Right lobe of liver (tissue), 6 donors: ENCODE results near the gene HSP90AB1. TPM values are rescaled to one million over a fixed set of nuclear protein-coding genes. Genes with fewer than 3 reads are reported as not detected.

Source experiments
- ATAC-seq, 4 donors: fragments of 200-7000 bp; cut with Tn5 transposase; one replicate each; pipeline ENCODE4 v1.9.1; 2020; ENCODE audit warnings: mild to moderate bottlenecking in 4 of 4, moderate library complexity in 4 of 4
- DNase-seq, 3 donors: peaks; one replicate each; pipeline ENCODE4 v3.0.0-alpha.2; 2020
- H3K27ac ChIP-seq, 3 donors: fragments of 200-600 bp; one replicate each; pipeline ENCODE4 v1.8.0; 2022
- H3K27me3 ChIP-seq, 2 donors: fragments of 200-600 bp; one replicate each; pipeline ENCODE4 v1.8.0; 2022
- H3K36me3 ChIP-seq, 4 donors: fragments of 200-600 bp; sonication (generic) in 1 of 4; one replicate each; pipeline versions ENCODE4 v1.5.1 to v1.8.0; 2017 to 2022; ENCODE audit warnings: control low read depth in 1 of 4
- H3K4me1 ChIP-seq, 4 donors: fragments of 200-600 bp; sonication (generic) in 1 of 4; one replicate each; pipeline versions ENCODE4 v1.5.1 to v1.8.0; 2017 to 2022; ENCODE audit warnings: control low read depth in 1 of 4
- H3K4me3 ChIP-seq, 3 donors: fragments of 200-600 bp; one replicate each; pipeline ENCODE4 v1.8.0; 2022
- H3K9me3 ChIP-seq, 4 donors: fragments of 200-600 bp; sonication (generic) in 1 of 4; one replicate each; pipeline versions ENCODE4 v1.5.1 to v1.8.0; 2017 to 2022; ENCODE audit warnings: control low read depth in 1 of 4
- CTCF ChIP-seq, 4 donors: fragments of 200-600 bp in 3 of 4; fragments of 450-650 bp in 1 of 4; IDR thresholded peaks; one replicate each; pipeline versions ENCODE4 v1.5.1 to v1.8.0; 2016 to 2022; ENCODE audit warnings: antibody characterized with exemption in 4 of 4, mild to moderate bottlenecking in 2 of 4
- POLR2A ChIP-seq: fragments of 450-650 bp; IDR thresholded peaks from one replicate; pipeline ENCODE4 v1.6.1; 2017; ENCODE audit warnings: antibody characterized with exemption, mild to moderate bottlenecking
- WGBS: methylation state at CpG from one replicate; pipeline ENCODE4 v1.1.6; 2018; ENCODE audit warnings: low coverage, low lambda C conversion rate; ENCODE audit not compliant: insufficient coverage; ENCODE audit errors: missing lambda C conversion rate; 5-methylcytosine and 5-hydroxymethylcytosine counted together
- intact Hi-C, 2 donors: fragments of 100-400 bp; cut with DNase I; formaldehyde crosslinking; loops; one replicate each; pipeline versions ENCODE4 v1.11.2 to v1.14.1; 2022
- total RNA-seq, 6 experiments: library from RNA; depleted of rRNA in 2 of 6; stranded (reverse); fragments of >200 nt in 2 of 6; fragmentation: NEBNext Ultra II Directional in 3 of 6; extraction: Animal tissue kit (Norgen Biotek cat#: 25700) in 3 of 6; gene quantifications; one replicate each; pipeline versions ENCODE4 v1.1.0 to v1.2.4, GENCODE V29; 2016 to 2023
- donor health status: DM: no; HTN: yes; CAD: no.
- donor health status: DM: no; HTN: no; CAD: no.
- donor health status: DM: no; HTN: no; CAD: no.
- donor health status: DM: no; HTN: yes; CAD: no.
- donor health status: DM: no; HTN: yes; CAD: no.

Gene HSP90AB1
- total RNA-seq, 6 experiments from 2014 or later: 183 to 566 (median 345) TPM

DNA sequence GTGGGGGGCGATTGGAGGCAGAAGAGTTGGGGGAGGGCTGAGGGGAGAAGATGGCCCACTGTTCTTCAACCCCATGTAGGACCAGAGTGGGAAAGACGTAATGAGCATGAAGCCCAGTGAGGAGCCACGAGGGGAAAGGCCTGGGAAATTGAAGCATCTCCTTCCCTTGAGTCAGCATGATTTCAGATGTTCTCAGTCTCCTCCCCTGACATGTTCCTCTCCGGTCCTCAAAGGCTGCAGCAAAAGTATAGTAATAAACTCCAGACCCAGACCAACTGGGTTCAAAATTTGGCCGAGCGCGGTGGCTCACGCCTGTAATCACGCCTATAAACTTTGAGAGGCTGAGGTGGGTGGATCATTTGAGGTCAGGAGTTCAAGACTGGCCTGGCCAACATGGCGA, 20.4 kb downstream of the HSP90AB1 start:
- no peaks in the 10 kb centered on the region for H3K27me3 ChIP-seq
- intact Hi-C loops: loop anchor here (5.0 kb wide), 1 partner anchor 70 kb away; no protein-coding TSS in a partner anchor
- H3K4me1 ChIP-seq: peaks cover 0 to 16% (median 7%) of the 10 kb centered on the region in 4 donors
- TF ChIP-seq POLR2A: no peak
- no peak for TF ChIP-seq CTCF (IDR thresholded peaks at IDR 0.05)
- no peaks in the 10 kb centered on the region for H3K9me3 ChIP-seq
- H3K4me3 ChIP-seq: no peak overlapping the region
- DNase-seq: peak in 1 of 3 donors; percentile 27
- WGBS: 73% methylated on average over 3 of the region's 10 CpGs
- H3K36me3 ChIP-seq: no peaks in the 10 kb centered on the region
- H3K27ac ChIP-seq: no peak overlapping the region
- ATAC-seq: no peak

- ATAC-seq (peak; percentile 31 to 56 (median 42)), DNase-seq (peak in 1 of 3 donors; percentile 63)
- Histone ChIP-seq H3K4me1 (peaks cover 0 to 16% (median 7%) of the 10 kb centered on the region in 4 donors), H3K27ac (no peak overlapping the region), H3K9me3 (no peaks in the 10 kb centered on the region), H3K4me3 (no peak overlapping the region), H3K27me3 (no peaks in the 10 kb centered on the region), H3K36me3 (no peaks in the 10 kb centered on the region)
- intact Hi-C loops: loop anchor here (5.0 kb wide), 1 partner anchor 69 kb away; no protein-coding TSS in a partner anchor
- WGBS: 16% methylated on average over 5 of the region's 5 CpGs
- TF ChIP-seq CTCF (IDR thresholded peaks at IDR 0.05): peak; percentile 86 to 96 (median 94)
- no peak for TF ChIP-seq POLR2A
These were observed 21.3 kb downstream of the HSP90AB1 start for GRCh38 chr6:44268095-44268628.

- TF ChIP-seq CTCF (IDR thresholded peaks at IDR 0.05) (no peak), POLR2A (no peak)
- Histone ChIP-seq H3K27me3 (no peaks in the 10 kb centered on the region), H3K36me3 (no peaks in the 10 kb centered on the region), H3K27ac (no peak overlapping the region), H3K9me3 (no peaks in the 10 kb centered on the region), H3K4me1 (peaks cover 0 to 5% (median 1%) of the 10 kb centered on the region in 4 donors), H3K4me3 (no peak overlapping the region)
- 13% methylated on average over 1 of the region's 1 CpG for WGBS
- DNase-seq (peak in 1 of 3 donors; percentile 11), ATAC-seq (no peak)
- intact Hi-C loops: loop anchor here (5.0 kb wide), 1 partner anchor 68 kb away; no protein-coding TSS in a partner anchor
These were observed 22.4 kb downstream of the HSP90AB1 start for GRCh38 chr6:44269178-44269920.

- Histone ChIP-seq H3K36me3 (no peaks in the 10 kb centered on the region), H3K27ac (no peak within 1 kb of the TSS), H3K4me1 (no peaks in the 10 kb centered on the region), H3K4me3 (peak within 1 kb of the TSS in 1 of 3 donors; percentile 27), H3K27me3 (no peaks in the 10 kb centered on the region), H3K9me3 (no peaks in the 10 kb centered on the region)
- intact Hi-C loops: loop anchor here (5.0 kb wide), 1 partner anchor 67 kb away; no protein-coding TSS in a partner anchor
- no peak for TF ChIP-seq CTCF (IDR thresholded peaks at IDR 0.05)
- no peak for TF ChIP-seq POLR2A
- WGBS: 32% methylated on average over 8 of the region's 29 CpGs
- DNase-seq (peak in 1 of 3 donors; percentile 8), ATAC-seq (no peak)
These were observed 23.1 kb downstream of the HSP90AB1 start, which contains the start of gene TMEM151B for GRCh38 chr6:44269921-44270525. TSS of gene TMEM151B (plus strand) at chr6:44270450. CDS start at chr6:44270743, 293 bp downstream.
